Airway epithelial cell (primary cell): ENCODE results near the gene DTX3. TPM values are rescaled to one million over a fixed set of nuclear protein-coding genes. Genes with fewer than 3 reads are reported as not detected.

ENCODE experiments used
- total RNA-seq: library from RNA; depleted of rRNA; stranded (reverse); fragments of >200 nt; gene quantifications from 2 replicates; pipeline ENCODE4 v1.2.3, GENCODE V29; 2015

DTX3 gene, protein sequence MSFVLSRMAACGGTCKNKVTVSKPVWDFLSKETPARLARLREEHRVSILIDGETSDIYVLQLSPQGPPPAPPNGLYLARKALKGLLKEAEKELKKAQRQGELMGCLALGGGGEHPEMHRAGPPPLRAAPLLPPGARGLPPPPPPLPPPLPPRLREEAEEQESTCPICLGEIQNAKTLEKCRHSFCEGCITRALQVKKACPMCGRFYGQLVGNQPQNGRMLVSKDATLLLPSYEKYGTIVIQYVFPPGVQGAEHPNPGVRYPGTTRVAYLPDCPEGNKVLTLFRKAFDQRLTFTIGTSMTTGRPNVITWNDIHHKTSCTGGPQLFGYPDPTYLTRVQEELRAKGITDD
- total RNA-seq: 3.5 and 3.6 TPM in 2 replicates

DNA sequence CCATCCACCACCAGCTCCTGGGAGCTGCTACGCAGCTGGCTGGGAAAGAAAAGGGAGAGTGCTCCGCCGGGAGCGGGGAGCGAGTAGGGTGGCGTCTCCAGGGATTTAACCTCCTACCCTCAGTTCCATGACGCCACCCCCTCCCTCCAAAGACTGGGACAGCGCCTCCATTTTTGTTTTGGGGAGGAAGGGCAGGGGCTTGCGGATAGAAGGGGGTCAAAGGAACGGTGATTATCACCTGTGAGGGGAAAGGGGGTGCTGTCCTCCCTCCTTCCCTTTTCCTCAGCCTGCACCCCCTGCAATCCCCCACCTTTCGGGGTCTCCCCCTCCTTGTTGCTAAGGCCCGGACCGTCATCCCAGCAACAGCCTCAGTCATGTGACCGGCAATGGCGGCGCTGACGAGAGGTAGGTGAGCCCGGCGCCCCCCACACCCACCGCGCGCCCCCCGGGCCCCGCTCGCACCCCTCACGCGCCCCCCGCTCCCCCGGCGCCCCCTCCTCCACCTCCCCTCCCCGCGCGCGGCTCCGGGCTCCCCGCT, at the start of gene DTX3:
TSS of gene DTX3 (plus strand) at position 371 of the 538 bp plus-strand sequence. CDS start 1,694 bp downstream, outside the sequence.

DNA sequence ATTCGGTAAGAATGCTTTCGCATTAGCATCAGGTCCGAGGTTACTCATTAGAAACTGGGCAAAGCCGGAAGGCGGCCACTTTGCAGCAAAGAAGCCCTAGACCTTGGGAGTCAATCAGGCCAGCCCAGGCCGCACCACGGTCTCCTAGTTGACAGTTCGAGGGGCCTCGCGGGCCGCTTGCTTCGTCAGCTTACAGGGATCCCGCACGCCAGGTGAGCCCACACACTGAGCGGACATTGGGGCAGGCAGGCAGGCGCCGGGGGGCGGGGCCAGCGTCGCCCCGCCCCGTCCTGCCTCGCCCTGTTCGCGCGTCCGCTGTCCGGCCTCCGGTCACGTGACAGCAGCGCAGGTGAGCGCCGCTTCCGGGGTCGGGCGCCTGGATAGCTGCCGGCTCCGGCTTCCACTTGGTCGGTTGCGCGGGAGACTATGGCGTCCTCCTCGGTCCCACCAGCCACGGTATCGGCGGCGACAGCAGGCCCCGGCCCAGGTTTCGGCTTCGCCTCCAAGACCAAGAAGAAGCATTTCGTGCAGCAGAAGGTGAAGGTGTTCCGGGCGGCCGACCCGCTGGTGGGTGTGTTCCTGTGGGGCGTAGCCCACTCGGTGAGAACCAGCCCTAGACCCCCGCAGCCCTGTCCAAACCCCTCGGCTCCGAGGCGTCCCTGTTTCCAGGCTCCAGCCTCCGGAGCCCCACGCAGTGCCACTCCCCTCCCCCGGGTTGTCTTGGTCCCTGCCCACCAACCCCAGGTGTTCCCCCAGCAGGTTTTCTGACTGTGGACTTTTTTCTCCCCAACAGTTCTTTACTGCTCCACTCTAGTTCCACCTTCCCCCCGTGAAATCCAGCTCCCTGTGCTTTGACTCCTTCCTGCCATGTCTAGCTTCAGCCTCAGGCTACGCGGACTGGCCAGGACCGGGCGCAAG, 13.5 kb upstream of the DTX3 start, which contains the start of gene PIP4K2C:
TSS of gene PIP4K2C (plus strand) at position 329 of the 918 bp plus-strand sequence. CDS start at position 427, 98 bp downstream.

DNA sequence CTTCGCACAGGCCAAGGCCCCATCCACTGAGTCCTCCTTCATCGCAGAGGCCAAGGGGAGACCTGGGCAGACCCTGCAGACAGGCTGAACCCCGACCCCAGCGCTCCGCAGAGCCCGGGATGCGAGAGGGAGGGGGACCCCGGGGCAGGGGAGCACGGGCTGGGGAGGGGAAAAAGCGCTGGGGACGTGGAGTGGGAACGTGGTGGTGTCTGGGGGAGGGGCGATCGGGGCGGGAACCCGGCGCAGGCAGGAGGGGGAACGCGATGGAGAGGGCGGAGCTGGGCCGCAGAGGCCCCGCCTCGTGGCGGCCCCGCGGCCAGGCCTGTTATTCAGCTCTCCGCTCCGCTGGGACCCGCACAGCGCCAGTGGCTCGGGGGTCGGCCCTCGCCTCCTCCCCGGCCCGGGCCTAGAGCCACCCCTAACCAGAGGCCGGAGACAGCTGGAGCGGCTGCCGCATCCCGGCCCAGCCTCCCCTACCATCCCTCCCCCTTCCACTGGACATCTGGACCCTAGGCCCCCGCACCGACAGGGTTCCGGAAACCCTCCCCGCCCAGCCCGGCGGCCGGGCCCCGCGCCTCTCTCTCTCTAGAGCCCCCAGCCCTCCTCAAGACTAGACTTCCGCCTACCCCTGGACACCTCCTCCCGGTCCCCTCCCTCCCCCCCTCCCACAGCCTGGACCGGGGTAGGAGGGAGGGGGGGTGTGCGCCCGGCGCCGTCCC, 6.6 kb downstream of the DTX3 start, which contains the start of gene ARHGEF25:
TSS of gene ARHGEF25 (plus strand) at position 328 of the 719 bp plus-strand sequence. CDS start 460 bp downstream, outside the sequence.

DNA sequence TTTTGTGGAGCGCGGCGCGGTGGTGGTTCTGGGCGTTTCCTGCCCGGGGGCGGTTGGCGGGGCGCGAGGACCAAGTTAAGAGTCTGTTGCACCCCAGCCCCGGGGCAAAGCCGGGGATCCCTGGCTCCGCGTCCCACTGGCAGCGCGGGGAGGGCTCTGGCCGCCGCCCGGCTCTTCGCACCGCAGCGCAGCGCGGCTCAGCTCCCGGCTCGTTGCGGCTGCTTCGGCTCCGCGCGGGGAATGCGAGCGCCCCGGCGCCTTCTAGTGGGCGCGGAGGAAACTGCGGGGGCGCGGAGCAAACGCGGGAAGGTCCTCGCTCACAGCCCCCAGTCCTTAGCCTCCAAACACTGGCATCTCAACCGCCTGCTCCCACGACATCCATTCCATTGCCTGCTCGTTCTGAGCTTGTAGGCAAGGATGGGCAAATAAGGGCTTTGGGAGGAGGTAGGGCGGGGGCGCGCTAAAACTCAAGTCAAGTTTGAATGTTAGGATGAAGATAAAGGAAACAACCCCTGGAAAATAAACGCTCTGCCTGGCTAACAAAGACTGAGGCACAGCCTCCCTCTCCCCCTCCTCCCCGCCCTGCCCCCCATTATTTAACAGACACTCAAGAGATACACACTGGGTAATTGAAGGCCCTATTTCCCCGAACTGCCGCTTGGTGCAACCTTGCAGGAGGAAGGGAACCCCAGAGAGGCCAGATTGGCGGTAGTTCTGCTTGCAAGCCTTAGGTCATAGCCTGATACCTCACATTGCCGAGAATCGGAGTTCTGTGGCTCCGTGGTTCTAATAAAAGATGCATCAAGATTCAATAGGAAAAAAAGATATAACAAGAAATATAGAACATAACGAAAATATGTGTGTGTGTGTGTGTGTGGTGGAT, 28.6 kb downstream of the DTX3 start, which contains the start of gene B4GALNT1:
TSS of gene B4GALNT1 (minus strand) at position 244 of the 883 bp plus-strand sequence. CDS start 1,069 bp downstream, outside the sequence.

Other genes with a start within 250 kb of the DTX3 start
- gene R3HDM2, start 173.8 kb upstream of the DTX3 start, total RNA-seq: 12.1 and 19.6 TPM in 2 replicates
- gene INHBC, start 170.0 kb upstream of the DTX3 start, total RNA-seq: 0.74 TPM in 1 of 2 replicates, not detected in the other
- gene INHBE, start 149.5 kb upstream of the DTX3 start, total RNA-seq: 0.21 TPM in 1 of 2 replicates, not detected in the other
- gene GLI1, start 145.0 kb upstream of the DTX3 start, total RNA-seq: 0.05 and 0.21 TPM in 2 replicates
- gene ARHGAP9, start 125.0 kb upstream of the DTX3 start, total RNA-seq: not detected in 2 replicates
- 82.6 and 95.9 TPM in 2 replicates for gene MARS1, start 116.8 kb upstream of the DTX3 start, total RNA-seq
- gene DDIT3, start 84.3 kb upstream of the DTX3 start, total RNA-seq: 8.3 and 13.8 TPM in 2 replicates
- gene MBD6, start 82.0 kb upstream of the DTX3 start, total RNA-seq: 3.6 and 8.0 TPM in 2 replicates
- 144 and 154 TPM in 2 replicates for gene DCTN2, start 57.6 kb upstream of the DTX3 start, total RNA-seq
- gene KIF5A, start 54.8 kb upstream of the DTX3 start, total RNA-seq: 0.14 and 0.21 TPM in 2 replicates
- 31.2 and 41.4 TPM in 2 replicates for gene PIP4K2C, start 13.6 kb upstream of the DTX3 start, total RNA-seq
- 0.19 and 0.99 TPM in 2 replicates for gene ARHGEF25, start 6.6 kb downstream of the DTX3 start, total RNA-seq
- gene B4GALNT1, start 28.4 kb downstream of the DTX3 start, total RNA-seq: 0.71 and 1.1 TPM in 2 replicates
- 90.9 and 98.2 TPM in 2 replicates for gene OS9, start 89.3 kb downstream of the DTX3 start, total RNA-seq
- gene AGAP2, start 133.9 kb downstream of the DTX3 start, total RNA-seq: 0.14 and 0.56 TPM in 2 replicates
- 44.2 and 70.9 TPM in 2 replicates for gene TSPAN31, start 140.2 kb downstream of the DTX3 start, total RNA-seq
- 122 and 130 TPM in 2 replicates for gene CDK4, start 147.5 kb downstream of the DTX3 start, total RNA-seq
- 7.9 and 12.8 TPM in 2 replicates for gene MARCHF9, start 150.3 kb downstream of the DTX3 start, total RNA-seq
- 10.4 and 15.0 TPM in 2 replicates for gene CYP27B1, start 162.3 kb downstream of the DTX3 start, total RNA-seq
- gene METTL1, start 167.3 kb downstream of the DTX3 start, total RNA-seq: 18.8 and 21.2 TPM in 2 replicates
- gene EEF1AKMT3, start 167.8 kb downstream of the DTX3 start, total RNA-seq: 1.3 and 5.8 TPM in 2 replicates
- 19.8 and 26.4 TPM in 2 replicates for gene TSFM, start 178.0 kb downstream of the DTX3 start, total RNA-seq
- gene AVIL, start 213.9 kb downstream of the DTX3 start, total RNA-seq: 0.05 and 0.21 TPM in 2 replicates
- gene CTDSP2, start 241.9 kb downstream of the DTX3 start, total RNA-seq: 39.1 and 54.0 TPM in 2 replicates